HG03175 (cell line): ENCODE measurements around the gene CLN5.
"Not testable (repeated sequence)": the region's sequence is repeated elsewhere in the genome, so short reads cannot be mapped to it uniquely, and the experiment has no call there.

Experiments used
- ATAC-seq: cut with Tn5 transposase; IDR thresholded peaks from one replicate; pipeline ENCODE4 v1.9.1; 2021; ENCODE audit warnings: mild to moderate bottlenecking, moderate library complexity; ENCODE audit not compliant: unreplicated experiment

Gene CLN5

DNA sequence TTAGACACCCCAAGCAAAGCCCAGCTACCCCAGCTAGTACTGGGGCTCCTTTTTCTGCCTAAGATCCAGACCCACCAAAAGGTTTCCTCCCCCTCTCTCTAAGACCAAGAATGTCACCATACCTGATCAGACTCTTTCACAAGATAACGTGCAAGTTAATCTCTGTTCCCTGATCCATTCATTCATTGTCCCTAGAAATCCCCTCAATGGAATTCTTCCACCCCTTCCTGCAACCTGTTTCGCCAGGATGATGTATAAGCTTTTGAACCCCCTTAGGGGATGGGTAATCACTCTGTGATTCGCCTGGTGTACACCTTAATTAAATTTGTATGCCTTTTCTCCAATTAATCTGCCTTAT is 17.3 kb upstream of the CLN5 start:
- no peak for ATAC-seq

GRCh38 chr13:76975863-76976262 is 16.0 kb upstream of the CLN5 start:
- ATAC-seq, result no peak

GRCh38 chr13:76976490-76976889 is 15.4 kb upstream of the CLN5 start:
- no peak for ATAC-seq

GRCh38 chr13:76976929-76977328 is 15.0 kb upstream of the CLN5 start:
- no peak for ATAC-seq

GRCh38 chr13:76980075-76980718 is 11.7 kb upstream of the CLN5 start:
- peak; percentile 98 for ATAC-seq

DNA sequence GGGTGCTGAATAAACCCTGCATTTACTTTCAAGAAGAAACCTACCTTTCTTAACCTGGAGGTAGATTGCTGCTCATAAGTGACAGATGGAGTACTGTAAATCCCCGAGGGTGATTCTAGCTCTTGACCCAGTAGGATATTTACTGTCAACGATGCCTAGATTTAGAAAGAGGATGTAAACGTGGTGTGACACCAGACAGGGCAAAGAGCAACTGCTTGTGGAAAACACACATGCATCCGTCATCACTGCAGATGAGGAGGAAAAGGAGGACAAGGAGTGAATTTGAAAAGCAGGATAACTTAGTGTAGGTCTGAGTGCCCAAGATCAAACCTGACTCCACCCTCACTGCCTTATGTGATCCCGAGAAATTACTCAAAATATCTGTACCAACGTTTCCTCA is 9.8 kb upstream of the CLN5 start:
- ATAC-seq, result no peak

- ATAC-seq, result no peak
Measured at GRCh38 chr13:76983676-76984075, 8.2 kb upstream of the CLN5 start.

GRCh38 chr13:76991432-76991795 is 467 bp upstream of the CLN5 start:
- ATAC-seq, result peak; percentile 84

- no peak for ATAC-seq
Measured at GRCh38 chr13:76992548-76993001, 694 bp downstream of the CLN5 start.

DNA sequence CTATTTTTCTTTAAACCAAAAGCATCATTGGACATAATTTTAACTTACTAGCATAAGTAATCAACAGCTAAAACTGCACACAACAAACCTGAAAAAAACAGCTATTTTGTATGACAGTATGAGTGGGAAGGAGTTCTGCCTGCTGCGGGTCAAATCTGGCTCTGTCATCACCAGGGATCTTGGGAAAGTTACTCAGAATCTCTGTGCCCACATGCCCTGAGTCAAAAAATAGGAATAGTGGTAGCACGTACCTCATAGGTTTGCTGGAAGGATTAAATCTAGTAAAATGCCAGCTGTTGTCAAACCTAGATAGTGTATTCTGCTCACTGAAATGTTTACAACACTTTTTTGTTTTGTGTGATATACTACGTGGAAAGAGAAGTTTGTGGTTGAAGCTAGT is 1.1 kb downstream of the CLN5 start:
- no peak for ATAC-seq

DNA sequence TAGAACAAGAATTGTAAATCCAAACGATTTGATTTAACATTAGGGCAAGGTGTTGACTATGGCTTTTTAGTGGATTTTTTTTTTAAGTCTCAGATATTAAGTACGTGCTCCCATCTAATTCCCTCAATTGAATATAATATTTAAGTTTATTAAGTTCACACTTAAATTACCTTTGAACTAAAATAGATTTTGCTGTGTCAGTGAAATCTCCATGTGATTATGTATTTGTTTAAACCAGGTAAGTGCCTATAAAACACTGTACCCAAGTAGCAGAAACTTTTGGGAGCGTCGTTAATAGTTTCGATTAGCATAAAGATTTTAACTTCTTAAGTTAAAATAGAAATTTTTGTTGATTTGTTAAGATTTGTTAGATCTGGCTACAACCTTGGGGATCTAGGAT is 1.6 kb downstream of the CLN5 start:
- no peak for ATAC-seq

- ATAC-seq, result no peak
Measured at GRCh38 chr13:76994281-76994680, 2.4 kb downstream of the CLN5 start.

DNA sequence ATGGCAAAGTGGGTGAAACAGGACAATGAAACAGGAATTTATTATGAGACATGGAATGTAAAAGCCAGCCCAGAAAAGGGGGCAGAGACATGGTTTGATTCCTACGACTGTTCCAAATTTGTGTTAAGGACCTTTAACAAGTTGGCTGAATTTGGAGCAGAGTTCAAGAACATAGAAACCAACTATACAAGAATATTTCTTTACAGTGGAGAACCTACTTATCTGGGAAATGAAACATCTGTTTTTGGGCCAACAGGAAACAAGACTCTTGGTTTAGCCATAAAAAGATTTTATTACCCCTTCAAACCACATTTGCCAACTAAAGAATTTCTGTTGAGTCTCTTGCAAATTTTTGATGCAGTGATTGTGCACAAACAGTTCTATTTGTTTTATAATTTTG is 8.6 kb downstream of the CLN5 start:
- no peak for ATAC-seq

DNA sequence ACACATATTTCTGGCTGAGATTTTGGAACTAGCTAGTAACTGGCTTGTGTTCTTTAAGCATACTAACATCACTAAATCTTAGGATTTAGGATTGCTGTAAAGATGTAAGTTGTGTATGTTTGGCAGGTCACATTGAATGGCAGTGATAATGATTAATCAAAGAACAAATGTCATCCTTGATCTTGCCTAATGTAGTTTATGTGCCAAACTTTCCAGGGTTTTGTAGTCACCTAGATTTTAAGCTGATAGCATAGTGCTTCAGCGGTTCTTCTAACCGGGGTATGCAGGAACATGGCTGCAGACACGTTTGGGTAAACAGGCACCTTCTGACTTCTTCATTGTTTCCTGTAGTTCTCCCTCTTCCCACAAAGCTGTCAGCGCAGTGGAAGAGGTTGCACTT is 9.7 kb downstream of the CLN5 start:
- ATAC-seq, result no peak

GRCh38 chr13:77001963-77002587 is 10.2 kb downstream of the CLN5 start:
- no peak for ATAC-seq

DNA sequence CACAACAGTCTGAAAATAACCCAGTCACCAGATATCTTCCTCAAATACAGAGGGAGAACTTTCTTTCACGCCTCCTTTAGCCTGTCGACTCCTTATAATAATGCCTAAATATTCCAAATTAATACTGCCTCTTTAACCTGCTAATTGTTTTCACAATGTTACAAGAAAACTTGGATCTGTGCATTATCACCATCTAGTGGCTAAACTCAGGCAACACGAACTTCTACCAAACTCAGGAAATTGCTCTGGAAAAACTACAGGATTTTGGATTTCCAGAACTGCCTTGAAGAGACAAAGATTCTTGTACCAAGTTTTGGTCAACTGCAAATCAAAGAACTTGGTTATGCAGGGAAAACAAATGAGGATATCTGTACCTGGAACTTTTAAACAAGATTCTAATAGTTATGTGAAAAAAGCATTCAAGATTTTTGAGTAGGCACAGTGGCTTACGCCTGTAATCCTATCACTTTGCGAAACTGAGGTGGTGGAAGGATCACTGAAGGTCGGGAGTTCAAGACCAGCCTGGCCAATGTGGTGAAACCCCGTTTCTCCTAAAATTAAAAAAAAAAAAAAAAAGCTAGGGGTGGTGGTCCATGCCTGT is 10.8 kb downstream of the CLN5 start:
- ATAC-seq, result no peak

GRCh38 chr13:77008337-77008736 is 16.5 kb downstream of the CLN5 start:
- ATAC-seq, result not testable (repeated sequence)

- ATAC-seq, result peak; percentile 61
Measured at GRCh38 chr13:77009011-77009410, 17.1 kb downstream of the CLN5 start.

DNA sequence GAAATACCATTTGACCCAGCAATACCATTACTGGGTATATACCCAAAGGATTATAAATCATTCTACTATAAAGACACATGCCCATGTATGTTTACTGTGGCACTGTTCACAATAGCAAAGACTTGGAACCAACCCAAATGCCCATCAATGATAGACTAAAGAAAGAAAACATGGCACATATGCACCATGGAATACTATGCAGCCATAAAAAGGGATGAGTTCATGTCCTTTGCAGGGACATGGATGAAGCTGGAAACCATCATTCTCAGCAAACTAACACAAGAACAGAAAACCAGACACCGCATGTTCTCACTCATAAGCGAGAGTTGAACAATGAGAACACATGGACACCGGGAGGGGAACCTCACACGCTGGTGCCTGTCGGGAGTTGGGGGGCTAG is 17.8 kb downstream of the CLN5 start:
- not testable (repeated sequence) for ATAC-seq

- ATAC-seq, result no peak
Measured at GRCh38 chr13:77013853-77014542, 22.1 kb downstream of the CLN5 start.

DNA sequence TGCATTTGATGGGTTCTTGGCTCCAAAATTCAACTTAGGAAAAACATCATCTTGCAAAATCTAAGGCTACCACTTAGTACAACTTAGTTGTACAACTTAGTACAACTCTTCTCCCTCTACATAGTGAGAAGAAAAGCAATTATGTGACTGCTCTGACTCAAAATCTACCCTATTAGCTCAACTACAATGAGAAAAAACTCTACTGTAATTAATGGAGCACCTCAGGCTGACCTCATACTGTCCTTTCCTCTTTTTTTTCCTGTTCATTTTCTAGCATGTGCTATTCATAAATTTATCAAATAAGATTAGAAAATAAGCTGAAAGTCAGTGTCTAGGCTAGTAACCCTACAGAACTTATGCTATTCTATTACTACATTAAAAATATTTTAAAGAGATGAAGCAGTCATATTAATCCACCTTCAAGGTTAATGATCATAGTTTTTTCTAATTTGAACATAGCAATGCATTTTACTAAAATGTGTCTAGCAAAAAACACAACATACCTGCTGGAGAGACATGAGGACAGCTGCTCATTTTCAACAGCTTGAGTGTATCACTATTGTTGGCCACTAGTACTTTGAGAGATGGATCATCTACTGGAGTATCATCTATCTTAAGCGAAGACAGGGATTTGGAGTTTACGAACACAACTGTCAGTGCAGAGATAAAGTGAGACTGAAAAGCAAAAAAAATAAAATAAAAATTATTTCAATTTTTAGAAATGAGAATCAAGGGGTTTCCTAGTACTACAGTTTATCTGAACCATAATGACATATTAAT is 23.2 kb downstream of the CLN5 start:
- no peak for ATAC-seq
